CD4-positive, alpha-beta memory T cell (primary cell): ENCODE results near the gene MEP1A. TPM values are rescaled to one million over a fixed set of nuclear protein-coding genes. Genes with fewer than 3 reads are reported as not detected.
A peak's percentile ranks its signal among the peaks of the same experiment; 100 is the strongest.

Experiments used
- CTCF ChIA-PET: fragments of 350-600 bp; sonication (Branson Sonifier 250); formaldehyde crosslinking; loops from one replicate; lab custom pipeline; 2021; ENCODE audit warnings: inconsistent platforms; ENCODE audit not compliant: partially characterized antibody; lab: Charles Lee
- POLR2A ChIA-PET: fragments of 350-600 bp; sonication (Branson Sonifier 250); formaldehyde crosslinking; loops from one replicate; lab custom pipeline; 2021; ENCODE audit not compliant: partially characterized antibody; lab: Charles Lee
- DNase-seq, 5 donors: peaks; one replicate each; pipeline versions ENCODE4 v3.0.0 to v3.0.0-alpha.2; 2020 to 2022; ENCODE audit warnings: mixed read lengths in 1 of 5
- H3K27ac ChIP-seq: one replicate; pipeline ENCODE4 v1.7.0; 2013; ENCODE audit warnings: low read depth, low read length
- H3K27me3 ChIP-seq: 2 replicates; pipeline ENCODE4 v1.7.0; 2013; ENCODE audit warnings: mild to moderate bottlenecking, low read length, moderate library complexity; ENCODE audit not compliant: insufficient read depth
- H3K36me3 ChIP-seq: 2 replicates; pipeline ENCODE4 v1.7.0; 2013; ENCODE audit warnings: mild to moderate bottlenecking, low read length, moderate library complexity; ENCODE audit not compliant: insufficient read depth
- H3K4me1 ChIP-seq: 2 replicates; pipeline ENCODE4 v1.7.0; 2013; ENCODE audit warnings: mild to moderate bottlenecking, low read length, moderate library complexity; ENCODE audit not compliant: insufficient read depth
- H3K4me3 ChIP-seq, 2 donors: one replicate each; pipeline ENCODE4 v1.7.0; 2013; ENCODE audit warnings: low read length in 2 of 2, mild to moderate bottlenecking in 1 of 2
- H3K9me3 ChIP-seq, 2 donors: one replicate each; pipeline ENCODE4 v1.7.0; 2013; ENCODE audit warnings: low read length in 2 of 2, control low read depth in 1 of 2; ENCODE audit not compliant: control insufficient read depth in 1 of 2
- H3K27ac Mint-ChIP-seq, 7 donors: one replicate each; pipeline ENCODE4 v1.8.0; 2020 to 2021; ENCODE audit warnings: mixed read lengths in 7 of 7, mild to moderate bottlenecking in 6 of 7, inconsistent platforms in 3 of 7, moderate library complexity in 3 of 7
- H3K27me3 Mint-ChIP-seq, 2 donors: one replicate each; pipeline ENCODE4 v1.8.0; 2020 to 2021; ENCODE audit warnings: mixed read lengths in 2 of 2
- H3K36me3 Mint-ChIP-seq, 2 donors: one replicate each; pipeline ENCODE4 v1.8.0; 2020 to 2021; ENCODE audit warnings: mixed read lengths in 2 of 2, inconsistent platforms in 1 of 2, mild to moderate bottlenecking in 1 of 2
- H3K4me1 Mint-ChIP-seq, 4 donors: one replicate each; pipeline ENCODE4 v1.8.0; 2020 to 2021; ENCODE audit warnings: mixed read lengths in 4 of 4, mild to moderate bottlenecking in 1 of 4
- H3K4me3 Mint-ChIP-seq, 8 donors: one replicate each; pipeline ENCODE4 v1.8.0; 2020 to 2021; ENCODE audit warnings: mixed read lengths in 8 of 8, mild to moderate bottlenecking in 7 of 8, moderate library complexity in 6 of 8, inconsistent platforms in 3 of 8
- H3K9me3 Mint-ChIP-seq, 8 donors: one replicate each; pipeline ENCODE4 v1.8.0; 2020 to 2021; ENCODE audit warnings: mixed read lengths in 8 of 8, mild to moderate bottlenecking in 5 of 8, inconsistent platforms in 3 of 8, moderate library complexity in 1 of 8
- intact Hi-C: fragments of 100-400 bp; cut with micrococcal nuclease; formaldehyde crosslinking; loops from one replicate; pipeline ENCODE4 v1.15.1; 2023
- polyA plus RNA-seq, 2 donors: library from polyadenylated mRNA; unstranded; fragments of 300-500 nt; fragmentation: Illumina TruSeq; gene quantifications; one replicate each; pipeline ENCODE4 v1.2.3, GENCODE V29; 2021
- total RNA-seq, 2 experiments: library from RNA; stranded (reverse); gene quantifications; one replicate each; pipeline ENCODE4 v1.2.3, GENCODE V29; 2021

The MEP1A gene
- total and polyA plus RNA-seq, 4 experiments from 2014 or later, result not detected

DNA sequence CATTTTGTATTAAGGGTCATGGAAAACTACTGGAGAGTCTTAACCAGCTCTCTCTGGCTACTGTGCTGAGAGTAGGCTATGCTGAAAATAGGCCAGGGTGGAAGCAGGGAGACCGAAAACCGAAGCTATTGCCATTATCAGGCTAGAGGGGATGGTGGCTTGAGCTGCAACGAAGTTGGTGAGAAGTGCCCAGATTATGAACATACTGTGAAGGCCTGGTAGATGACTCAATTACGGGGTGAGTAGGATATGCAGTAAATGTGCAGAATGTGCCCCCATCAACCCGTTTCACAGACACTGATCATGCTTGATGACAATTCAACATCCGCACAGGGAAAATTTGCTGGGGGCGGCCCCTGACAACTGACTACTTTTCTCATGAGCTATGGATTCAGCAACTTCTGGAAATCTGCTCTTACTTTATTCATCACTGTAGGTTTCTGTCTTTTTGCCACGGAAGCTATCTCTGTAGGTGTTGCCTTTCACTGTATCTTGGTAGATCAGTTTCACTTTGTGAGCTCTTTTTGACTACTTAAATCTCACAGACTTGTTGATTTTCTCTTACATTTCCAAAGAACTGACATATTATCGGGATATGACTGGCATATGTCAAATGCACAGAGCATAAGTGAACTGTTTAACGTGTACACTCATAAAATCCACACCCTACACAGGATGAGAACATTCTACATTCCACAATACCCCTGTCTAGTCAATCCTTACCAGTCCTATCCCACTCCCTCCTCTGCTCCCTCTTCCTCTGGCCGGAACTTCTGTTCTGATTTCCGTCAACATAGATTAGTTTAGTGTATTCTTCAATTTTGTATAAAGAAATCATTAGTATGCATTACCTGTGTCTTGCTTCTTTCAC lies 15.5 kb upstream of the MEP1A start:
- Mint-ChIP-seq H3K27me3 (peaks cover 2 to 4% of the 10 kb centered on the region in 2 donors), H3K36me3 (no peaks in the 10 kb centered on the region), H3K4me3 (no peak overlapping the region), H3K4me1 (no peaks in the 10 kb centered on the region), H3K9me3 (peaks cover 0 to 3% (median 0%) of the 10 kb centered on the region in 8 donors), H3K27ac (no peak overlapping the region)
- Histone ChIP-seq H3K4me1 (no peaks in the 10 kb centered on the region), H3K36me3 (no peaks in the 10 kb centered on the region), H3K4me3 (no peak overlapping the region), H3K27ac (no peak overlapping the region), H3K9me3 (no peaks in the 10 kb centered on the region), H3K27me3 (no peaks in the 10 kb centered on the region)
- intact Hi-C loops, result no loop called here
- DNase-seq, result no peak
- POLR2A ChIA-PET, result no interaction called here
- CTCF ChIA-PET, result no interaction called here

- peak in 2 of 5 donors; percentile 1 to 10 for DNase-seq
- H3K27me3 ChIP-seq, result no peaks in the 10 kb centered on the region
- H3K27ac Mint-ChIP-seq, result no peak overlapping the region
- intact Hi-C loops, result no loop called here
- H3K4me1 ChIP-seq, result no peaks in the 10 kb centered on the region
- no peaks in the 10 kb centered on the region for H3K4me1 Mint-ChIP-seq
- no peaks in the 10 kb centered on the region for H3K36me3 Mint-ChIP-seq
- CTCF ChIA-PET, result no interaction called here
- H3K4me3 Mint-ChIP-seq, result no peak overlapping the region
- H3K27ac ChIP-seq, result no peak overlapping the region
- H3K36me3 ChIP-seq, result no peaks in the 10 kb centered on the region
- H3K9me3 Mint-ChIP-seq, result no peaks in the 10 kb centered on the region
- peaks cover 0 to 2% of the 10 kb centered on the region in 2 donors for H3K27me3 Mint-ChIP-seq
- H3K9me3 ChIP-seq, result no peaks in the 10 kb centered on the region
- POLR2A ChIA-PET, result no interaction called here
- no peak overlapping the region for H3K4me3 ChIP-seq
Measured at GRCh38 chr6:46781478-46782378, 11.5 kb upstream of the MEP1A start.

GRCh38 chr6:46784535-46784934 lies 8.7 kb upstream of the MEP1A start:
- H3K27me3 ChIP-seq, result no peaks in the 10 kb centered on the region
- no peaks in the 10 kb centered on the region for H3K9me3 ChIP-seq
- H3K27me3 Mint-ChIP-seq, result peaks cover 0 to 8% of the 10 kb centered on the region in 2 donors
- no peak for DNase-seq
- H3K9me3 Mint-ChIP-seq, result no peaks in the 10 kb centered on the region
- H3K4me1 ChIP-seq, result no peaks in the 10 kb centered on the region
- no peak overlapping the region for H3K27ac Mint-ChIP-seq
- intact Hi-C loops, result no loop called here
- H3K36me3 ChIP-seq, result no peaks in the 10 kb centered on the region
- ChIA-PET CTCF (no interaction called here), POLR2A (no interaction called here)
- H3K27ac ChIP-seq, result no peak overlapping the region
- H3K36me3 Mint-ChIP-seq, result no peaks in the 10 kb centered on the region
- H3K4me3 Mint-ChIP-seq, result no peak overlapping the region
- no peaks in the 10 kb centered on the region for H3K4me1 Mint-ChIP-seq
- no peak overlapping the region for H3K4me3 ChIP-seq

GRCh38 chr6:46787871-46788540 lies 5.2 kb upstream of the MEP1A start:
- no peaks in the 10 kb centered on the region for H3K4me1 ChIP-seq
- H3K27ac ChIP-seq, result no peak overlapping the region
- Mint-ChIP-seq H3K36me3 (no peaks in the 10 kb centered on the region), H3K27ac (no peak overlapping the region), H3K4me1 (no peaks in the 10 kb centered on the region), H3K9me3 (no peaks in the 10 kb centered on the region), H3K4me3 (no peak overlapping the region), H3K27me3 (peaks cover 0 to 8% of the 10 kb centered on the region in 2 donors)
- DNase-seq, result no peak
- intact Hi-C loops, result no loop called here
- ChIA-PET CTCF (no interaction called here), POLR2A (no interaction called here)
- H3K9me3 ChIP-seq, result no peaks in the 10 kb centered on the region
- no peaks in the 10 kb centered on the region for H3K27me3 ChIP-seq
- H3K36me3 ChIP-seq, result no peaks in the 10 kb centered on the region
- H3K4me3 ChIP-seq, result no peak overlapping the region

DNA sequence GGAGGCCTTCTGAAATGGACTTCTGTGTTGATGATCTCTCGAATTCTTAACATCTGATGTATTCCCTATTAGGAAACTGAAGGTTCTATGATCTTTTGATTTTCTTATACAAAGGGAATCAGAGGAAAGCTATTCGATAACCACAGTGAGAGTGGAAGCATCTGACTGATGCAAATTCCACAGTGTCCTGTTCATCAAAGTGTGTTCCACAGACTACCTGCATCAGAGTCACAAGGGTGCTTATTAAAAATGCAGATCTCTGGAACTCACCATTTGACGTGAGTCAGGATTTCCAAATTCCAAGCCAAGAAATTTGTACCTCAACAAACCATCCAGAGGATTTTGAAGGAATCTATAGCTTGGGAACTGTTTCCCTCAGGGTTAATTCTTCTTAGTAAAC lies 4.4 kb upstream of the MEP1A start:
- Mint-ChIP-seq H3K9me3 (no peaks in the 10 kb centered on the region), H3K27me3 (peaks cover 0 to 8% of the 10 kb centered on the region in 2 donors), H3K36me3 (no peaks in the 10 kb centered on the region), H3K27ac (no peak overlapping the region), H3K4me3 (no peak overlapping the region), H3K4me1 (no peaks in the 10 kb centered on the region)
- H3K4me1 ChIP-seq, result no peaks in the 10 kb centered on the region
- no peak overlapping the region for H3K4me3 ChIP-seq
- POLR2A ChIA-PET, result no interaction called here
- intact Hi-C loops, result no loop called here
- CTCF ChIA-PET, result no interaction called here
- no peak for DNase-seq
- no peaks in the 10 kb centered on the region for H3K9me3 ChIP-seq
- H3K36me3 ChIP-seq, result no peaks in the 10 kb centered on the region
- H3K27ac ChIP-seq, result no peak overlapping the region
- H3K27me3 ChIP-seq, result no peaks in the 10 kb centered on the region

- DNase-seq, result no peak
- POLR2A ChIA-PET, result no interaction called here
- Mint-ChIP-seq H3K4me3 (no peak overlapping the region), H3K27me3 (peaks cover 0 to 8% of the 10 kb centered on the region in 2 donors), H3K4me1 (no peaks in the 10 kb centered on the region), H3K9me3 (no peaks in the 10 kb centered on the region), H3K27ac (no peak overlapping the region), H3K36me3 (no peaks in the 10 kb centered on the region)
- H3K27ac ChIP-seq, result no peak overlapping the region
- CTCF ChIA-PET, result no interaction called here
- no peaks in the 10 kb centered on the region for H3K36me3 ChIP-seq
- intact Hi-C loops, result no loop called here
- H3K9me3 ChIP-seq, result no peaks in the 10 kb centered on the region
- no peaks in the 10 kb centered on the region for H3K4me1 ChIP-seq
- no peaks in the 10 kb centered on the region for H3K27me3 ChIP-seq
- no peak overlapping the region for H3K4me3 ChIP-seq
Measured at GRCh38 chr6:46789434-46790354, 3.5 kb upstream of the MEP1A start.
